Activated naive CD4-positive, alpha-beta T cell treated with anti-CD3 and anti-CD28 coated beads, Interleukin-2, amount 50 U/mL, for 72 hours (primary cell): ENCODE results near the gene VAT1. TPM values are rescaled to one million over a fixed set of nuclear protein-coding genes. Genes with fewer than 3 reads are reported as not detected.
"Not testable (repeated sequence)": the region's sequence is repeated elsewhere in the genome, so short reads cannot be mapped to it uniquely, and the experiment has no call there.

Source experiments
- ATAC-seq, 2 donors: fragments of 150-1000 bp; cut with Tn5 transposase; 2 replicates each; pipeline ENCODE4 v1.10.0; 2021; ENCODE audit warnings: mild to moderate bottlenecking in 2 of 2, moderate library complexity in 2 of 2
- DNase-seq, 2 donors: peaks; one replicate each; pipeline ENCODE4 v3.0.0; 2021 to 2022; ENCODE audit warnings: low spot score in 2 of 2
- H3K27ac Mint-ChIP-seq, 2 donors: one replicate each; pipeline ENCODE4 v1.8.0; 2022; ENCODE audit warnings: mild to moderate bottlenecking in 2 of 2, mixed read lengths in 2 of 2
- H3K36me3 Mint-ChIP-seq, 2 donors: one replicate each; pipeline ENCODE4 v1.8.0; 2022; ENCODE audit warnings: mixed read lengths in 2 of 2
- H3K9me3 Mint-ChIP-seq, 2 donors: one replicate each; pipeline ENCODE4 v1.8.0; 2022; ENCODE audit warnings: mixed read lengths in 2 of 2
- total RNA-seq, 2 donors: library from RNA; stranded (reverse); gene quantifications; one replicate each; pipeline ENCODE4 v1.2.3, GENCODE V29; 2022

The VAT1 gene
- total RNA-seq, 2 donors from 2014 or later = 28.3 to 35.7 TPM

DNA sequence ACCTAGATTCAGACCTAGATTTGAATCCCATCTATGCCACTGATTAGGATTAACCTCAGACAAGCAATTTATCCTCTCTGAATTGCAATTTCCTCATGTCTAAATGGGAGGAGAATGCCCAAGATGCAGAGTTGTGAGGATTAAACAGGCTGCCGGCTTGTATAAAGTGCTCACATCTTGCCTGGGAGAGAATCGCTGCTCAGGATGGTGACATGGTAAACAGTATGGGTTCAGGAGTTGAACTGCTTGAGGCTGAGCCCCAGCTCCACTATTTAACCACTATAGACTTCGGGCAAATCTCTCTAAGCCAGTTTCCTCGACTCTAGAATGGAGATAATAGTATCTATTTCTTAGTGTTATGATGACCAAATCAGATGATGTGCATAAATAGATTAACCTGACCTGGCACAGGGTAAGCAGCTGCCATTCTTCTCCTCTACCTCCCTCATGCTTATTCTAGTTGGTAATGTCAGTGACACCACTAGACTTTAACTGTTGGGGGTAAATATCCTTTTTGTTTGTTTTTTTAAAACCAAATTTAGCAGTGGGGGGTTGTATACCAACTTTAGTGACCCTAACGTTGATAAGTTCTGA lies 24.7 kb downstream of the VAT1 start:
- Mint-ChIP-seq H3K9me3 (no peaks in the 10 kb centered on the region), H3K27ac (peak overlapping the region in 1 of 2 donors; percentile 100), H3K36me3 (peaks cover 30 to 32% of the 10 kb centered on the region in 2 donors)
- no peak for DNase-seq
- no peak for ATAC-seq

- Mint-ChIP-seq H3K36me3 (peaks cover 24 to 27% of the 10 kb centered on the region in 2 donors), H3K27ac (peak overlapping the region; percentile 6 to 32)
- not testable (repeated sequence) for H3K9me3 Mint-ChIP-seq, DNase-seq, ATAC-seq
Observed at GRCh38 chr17:42993913-42994312, 28.3 kb downstream of the VAT1 start.

DNA sequence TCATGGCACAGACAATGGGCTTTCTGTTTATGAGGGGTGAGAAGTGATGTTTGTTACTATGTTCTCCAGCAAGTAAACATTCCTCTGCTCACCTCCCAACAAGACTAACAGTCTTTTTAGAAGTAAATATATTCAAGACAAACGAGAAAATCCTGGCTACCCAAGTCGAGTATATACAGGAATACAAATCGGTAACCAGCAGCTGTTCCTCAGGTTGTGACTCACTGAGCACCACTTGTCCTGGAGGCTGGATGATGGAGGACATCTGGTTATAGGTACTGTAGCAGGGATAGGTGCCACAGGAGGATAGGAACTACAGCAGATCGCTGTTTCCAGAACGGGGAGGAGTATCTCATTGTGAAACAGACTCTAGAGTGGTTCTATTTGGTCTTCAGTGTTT lies 29.3 kb downstream of the VAT1 start:
- H3K36me3 Mint-ChIP-seq = peaks cover 15 to 31% of the 10 kb centered on the region in 2 donors

DNA sequence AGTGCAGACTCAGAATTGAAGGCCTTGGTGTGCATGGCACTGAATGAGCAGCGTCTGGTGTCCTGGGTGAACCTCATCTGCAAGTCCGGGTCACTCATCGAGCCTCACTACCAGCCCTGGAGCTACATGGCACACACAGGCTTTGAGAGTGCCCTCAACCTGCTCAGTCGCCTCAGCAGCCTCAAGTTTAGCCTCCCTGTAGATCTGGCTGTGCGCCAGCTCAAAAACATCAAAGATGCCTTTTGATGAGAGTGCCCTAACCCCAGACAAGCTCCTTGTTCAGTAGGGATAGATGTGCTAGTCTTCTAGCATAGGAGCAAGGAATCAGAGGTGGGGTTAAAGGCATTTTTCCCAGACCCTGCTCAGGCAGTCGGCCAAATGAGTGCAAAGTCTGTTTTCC lies 30.7 kb downstream of the VAT1 start:
- H3K27ac Mint-ChIP-seq = peak overlapping the region in 1 of 2 donors; percentile 72
- no peaks in the 10 kb centered on the region for H3K9me3 Mint-ChIP-seq
- H3K36me3 Mint-ChIP-seq = peaks cover 15 to 35% of the 10 kb centered on the region in 2 donors
- DNase-seq (no peak), ATAC-seq (no peak)

More for the DNA sequence above, 29.3 kb downstream of the VAT1 start:
- Mint-ChIP-seq H3K9me3 (no peaks in the 10 kb centered on the region), H3K27ac (no peak overlapping the region)
- ATAC-seq = no peak
- no peak for DNase-seq

DNA sequence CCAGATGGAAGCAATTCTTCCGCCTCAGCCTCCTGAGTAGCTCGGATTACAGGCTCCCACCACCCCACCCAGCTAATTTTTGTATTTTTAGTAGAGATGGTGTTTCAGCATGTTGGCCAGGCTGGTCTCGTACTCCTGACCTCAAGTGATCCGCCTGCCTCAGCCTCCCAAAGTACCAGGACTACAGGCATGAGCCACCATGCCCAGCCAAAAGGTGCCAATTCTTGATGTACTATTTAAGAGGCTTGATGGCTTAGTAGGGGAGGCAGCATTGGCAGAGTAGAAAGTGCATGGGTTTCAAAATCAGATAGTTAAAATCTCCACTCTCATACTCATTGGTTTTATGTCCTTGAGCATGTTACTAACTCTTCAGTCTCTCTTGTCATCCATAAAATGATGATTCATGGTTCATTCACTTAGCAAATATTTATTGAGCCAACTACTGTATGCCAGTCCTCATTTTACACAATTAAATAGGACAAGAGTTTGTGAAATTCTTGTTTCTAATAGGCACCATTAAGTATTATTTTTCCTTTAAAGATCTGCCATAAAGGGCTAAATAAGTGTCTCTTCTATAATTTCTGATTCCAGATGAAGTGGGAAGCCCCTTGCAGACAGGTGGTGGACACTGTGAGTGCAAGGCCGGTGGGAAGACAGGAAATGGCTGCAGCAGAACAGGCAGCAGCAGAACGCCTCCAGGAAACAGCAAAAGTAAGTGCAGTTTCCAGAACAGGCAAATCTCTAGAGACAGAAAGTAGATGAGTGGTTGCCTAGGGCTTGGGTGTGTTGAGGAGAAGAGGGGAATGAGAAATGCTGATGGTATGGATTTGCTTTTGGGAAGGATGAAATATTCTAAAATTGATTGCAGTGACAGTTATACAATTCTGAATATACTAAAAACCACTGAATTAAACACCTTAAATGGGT lies 32.2 kb downstream of the VAT1 start:
- Mint-ChIP-seq H3K36me3 (peaks cover 15 to 41% of the 10 kb centered on the region in 2 donors), H3K9me3 (no peaks in the 10 kb centered on the region), H3K27ac (no peak overlapping the region)
- no peak for DNase-seq
- no peak for ATAC-seq

DNA sequence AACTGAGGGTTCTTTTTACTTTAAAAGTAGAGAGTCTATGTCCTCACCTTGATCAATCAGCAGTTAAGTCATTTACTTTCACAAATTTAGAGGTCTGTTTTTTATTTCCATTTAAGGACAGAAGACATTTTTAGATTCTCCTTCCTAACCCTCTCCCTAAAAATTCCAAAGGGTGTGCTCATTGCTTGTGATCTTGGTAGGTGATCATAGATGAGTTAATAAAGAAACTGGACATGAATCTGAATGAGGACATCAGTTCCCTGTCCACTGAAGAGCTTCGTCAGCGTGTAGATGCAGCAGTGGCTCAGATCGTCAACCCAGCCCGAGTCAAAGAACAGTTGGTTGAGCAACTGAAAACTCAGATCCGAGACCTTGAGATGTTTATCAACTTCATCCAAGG lies 33.0 kb downstream of the VAT1 start:
- no peak overlapping the region for H3K27ac Mint-ChIP-seq
- H3K9me3 Mint-ChIP-seq = no peaks in the 10 kb centered on the region
- peaks cover 15 to 46% of the 10 kb centered on the region in 2 donors for H3K36me3 Mint-ChIP-seq
- DNase-seq = no peak
- ATAC-seq = no peak

DNA sequence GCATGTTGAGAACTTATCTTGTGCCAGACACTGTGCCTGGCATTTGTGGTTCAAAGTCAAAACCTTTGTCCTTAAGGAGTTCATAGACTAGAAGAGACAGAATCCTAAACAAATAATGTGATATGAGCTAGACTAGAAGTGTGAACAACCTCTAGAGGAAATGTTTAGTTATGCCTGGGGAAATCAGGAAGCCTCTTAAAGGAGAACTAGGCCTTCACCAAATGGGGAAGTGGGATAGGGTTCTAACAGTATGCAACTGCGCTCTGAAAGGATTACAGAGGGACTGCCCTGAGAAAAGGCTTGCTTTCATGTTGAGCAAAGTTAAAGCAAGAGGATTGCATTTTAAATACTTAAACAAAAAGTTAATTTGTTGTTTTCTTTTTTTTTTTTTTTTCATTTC lies 37.0 kb downstream of the VAT1 start:
- ATAC-seq (no peak), DNase-seq (no peak)
- Mint-ChIP-seq H3K27ac (peak overlapping the region in 1 of 2 donors; percentile 4), H3K36me3 (peaks cover 14 to 56% of the 10 kb centered on the region in 2 donors), H3K9me3 (no peaks in the 10 kb centered on the region)

DNA sequence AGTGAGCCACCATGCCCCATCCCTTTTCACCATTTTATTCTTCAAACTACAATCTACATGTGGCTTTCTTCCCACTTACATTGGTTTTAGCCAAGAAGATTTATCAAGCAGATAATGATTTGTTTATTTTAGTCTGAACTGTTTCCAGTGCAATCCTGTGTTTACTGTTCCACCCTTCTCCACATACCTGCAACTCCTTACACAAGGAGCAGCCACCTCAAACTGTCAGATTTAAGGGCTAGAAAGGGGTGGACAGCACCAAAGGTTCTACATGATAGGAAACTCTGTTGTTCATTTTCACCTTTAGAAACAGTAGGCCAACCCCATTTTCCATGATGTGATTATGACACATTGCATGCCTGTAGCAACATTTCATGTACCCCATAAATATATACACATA lies 39.9 kb downstream of the VAT1 start:
- H3K36me3 Mint-ChIP-seq = peaks cover 9 to 33% of the 10 kb centered on the region in 2 donors
- H3K27ac Mint-ChIP-seq = peak overlapping the region; percentile 78 to 85
- no peaks in the 10 kb centered on the region for H3K9me3 Mint-ChIP-seq
- no peak for DNase-seq
- ATAC-seq = no peak

DNA sequence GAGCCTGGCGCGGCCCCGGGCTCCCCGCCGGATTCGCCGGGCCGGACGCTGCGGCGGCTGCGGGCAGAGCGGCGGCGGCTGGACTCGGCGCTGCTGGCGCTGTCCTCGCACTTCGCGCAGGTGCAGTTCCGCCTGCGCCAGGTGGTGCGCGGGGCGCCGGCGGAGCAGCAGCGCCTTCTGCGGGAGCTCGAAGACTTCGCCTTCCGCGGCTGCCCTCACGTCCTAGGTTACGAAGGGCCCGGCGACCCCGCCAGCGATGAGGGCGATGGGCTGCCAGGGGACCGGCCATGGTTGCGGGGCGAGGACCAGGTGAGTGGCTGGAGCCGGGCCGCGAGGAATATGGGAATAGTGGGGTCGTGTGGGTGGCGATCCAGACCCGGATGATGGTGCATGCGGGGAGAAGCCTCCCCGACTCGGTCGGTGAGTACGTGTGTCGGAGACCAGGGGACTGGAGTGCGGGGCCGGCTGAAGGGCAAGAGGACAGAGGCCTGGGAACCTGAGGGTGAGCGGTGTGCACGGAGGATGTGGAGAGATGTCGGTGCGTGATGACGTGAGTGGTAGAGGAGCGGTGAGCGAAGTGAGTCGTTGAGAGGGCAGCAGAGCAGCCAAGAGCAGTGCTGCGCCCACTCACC lies 41.3 kb downstream of the VAT1 start:
- no peaks in the 10 kb centered on the region for H3K9me3 Mint-ChIP-seq
- peak overlapping the region; percentile 78 to 85 for H3K27ac Mint-ChIP-seq
- H3K36me3 Mint-ChIP-seq = peaks cover 9 to 31% of the 10 kb centered on the region in 2 donors
- DNase-seq (peak; percentile 68 to 72), ATAC-seq (peak; percentile 85 to 87)

GRCh38 chr17:42980274-42980765 lies 41.9 kb downstream of the VAT1 start, which contains the start of gene RUNDC1:
TSS of gene RUNDC1 (plus strand) at chr17:42980565. CDS start at chr17:42980577, 12 bp downstream.
- peak; percentile 87 to 91 for DNase-seq

DNA sequence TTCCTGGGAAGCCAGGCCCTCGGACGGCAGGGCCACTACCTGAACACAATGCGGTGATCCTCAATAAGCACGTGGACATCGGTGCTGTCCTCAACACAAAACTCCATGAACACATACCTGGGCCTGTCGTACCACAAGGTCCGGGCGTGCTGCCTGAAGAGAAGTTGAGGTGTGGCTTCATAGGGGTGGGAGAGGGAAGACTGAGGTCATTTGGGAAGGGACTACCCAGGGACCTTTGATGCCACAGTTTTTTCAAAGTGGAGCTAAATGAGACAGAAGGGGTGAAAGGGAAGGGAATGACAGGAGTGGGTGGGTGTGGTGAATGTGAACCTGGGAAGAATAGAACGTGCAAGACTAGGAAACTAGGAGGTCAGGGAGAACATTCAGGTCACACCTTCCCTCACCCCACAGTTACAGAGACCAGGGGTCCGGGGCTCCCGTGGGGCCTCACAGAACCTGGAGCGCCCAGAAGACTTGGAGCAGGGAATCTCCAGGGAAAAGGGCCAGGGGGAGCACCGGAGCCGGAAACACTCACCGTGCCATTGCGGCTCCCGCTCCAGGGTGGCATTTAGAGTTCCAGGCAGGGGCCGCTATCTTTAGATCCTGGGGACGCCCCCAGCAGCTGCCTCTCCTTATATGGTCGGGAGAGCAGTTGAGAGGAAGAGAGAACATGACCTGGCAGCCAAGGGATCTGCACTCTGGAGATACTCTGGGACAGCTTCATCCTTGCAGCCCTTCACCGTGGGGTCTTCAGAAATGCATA lies 42.5 kb downstream of the VAT1 start, which contains the start of gene PTGES3L:
PTGES3L (minus strand) TSS at position 570 of the 763 bp plus-strand sequence; CDS start at position 543, 27 bp downstream.
- no peaks in the 10 kb centered on the region for H3K9me3 Mint-ChIP-seq
- peak; percentile 76 to 83 for ATAC-seq
- peak; percentile 27 to 66 for DNase-seq
- peaks cover 9 to 26% of the 10 kb centered on the region in 2 donors for H3K36me3 Mint-ChIP-seq
- H3K27ac Mint-ChIP-seq = peak within 1 kb of the TSS; percentile 85 to 98

More at GRCh38 chr17:42980274-42980765, 41.9 kb downstream of the VAT1 start, which contains the start of gene RUNDC1:
- no peaks in the 10 kb centered on the region for H3K9me3 Mint-ChIP-seq
- peak; percentile 77 to 86 for ATAC-seq
- H3K36me3 Mint-ChIP-seq = peaks cover 9 to 26% of the 10 kb centered on the region in 2 donors
- H3K27ac Mint-ChIP-seq = peak within 1 kb of the TSS; percentile 85 to 98

DNA sequence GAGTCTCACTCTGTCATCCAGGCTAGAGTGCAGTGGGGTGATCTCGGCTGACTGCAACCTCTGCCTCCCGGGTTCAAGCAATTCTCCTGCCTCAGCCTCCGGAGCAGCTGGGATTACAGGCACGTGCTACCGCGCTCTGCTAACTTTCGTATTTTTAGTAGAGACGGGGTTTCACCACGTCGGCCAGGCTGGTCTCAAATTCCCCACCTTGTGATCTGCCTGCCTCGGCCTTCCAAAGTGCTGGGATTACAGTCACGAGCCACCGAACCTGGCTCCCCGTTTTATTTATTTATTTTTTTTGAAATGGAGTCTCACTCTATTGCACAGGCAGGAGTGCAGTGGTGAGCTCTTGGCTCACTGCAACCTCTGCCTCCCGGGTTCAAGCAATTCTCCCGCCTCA lies 46.5 kb downstream of the VAT1 start:
- not testable (repeated sequence) for H3K36me3 Mint-ChIP-seq, DNase-seq, ATAC-seq, H3K27ac Mint-ChIP-seq, H3K9me3 Mint-ChIP-seq

- Mint-ChIP-seq H3K9me3 (no peaks in the 10 kb centered on the region), H3K27ac (no peak overlapping the region), H3K36me3 (peaks cover 0 to 2% of the 10 kb centered on the region in 2 donors)
- DNase-seq (no peak), ATAC-seq (no peak)
Observed at GRCh38 chr17:42975265-42975664, 46.9 kb downstream of the VAT1 start.

DNA sequence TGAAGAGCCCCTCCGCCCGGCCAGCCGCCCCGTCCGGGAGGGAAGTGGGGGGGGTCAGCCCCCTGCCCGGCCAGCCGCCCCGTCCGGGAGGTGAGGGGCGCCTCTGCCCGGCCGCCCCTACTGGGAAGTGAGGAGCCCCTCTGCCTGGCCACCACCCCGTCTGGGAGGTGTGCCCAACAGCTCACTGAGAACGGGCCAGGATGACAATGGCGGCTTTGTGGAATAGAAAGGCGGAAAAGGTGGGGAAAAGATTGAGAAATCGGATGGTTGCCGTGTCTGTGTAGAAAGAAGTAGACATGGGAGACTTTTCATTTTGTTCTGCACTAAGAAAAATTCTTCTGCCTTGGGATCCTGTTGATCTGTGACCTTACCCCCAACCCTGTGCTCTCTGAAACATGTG lies 48.9 kb downstream of the VAT1 start:
- H3K36me3 Mint-ChIP-seq, H3K9me3 Mint-ChIP-seq, DNase-seq, H3K27ac Mint-ChIP-seq, ATAC-seq: not testable (repeated sequence)

- H3K9me3 Mint-ChIP-seq = no peaks in the 10 kb centered on the region
- ATAC-seq (no peak), DNase-seq (no peak)
- H3K36me3 Mint-ChIP-seq = no peaks in the 10 kb centered on the region
- no peak overlapping the region for H3K27ac Mint-ChIP-seq
Observed at GRCh38 chr17:42971589-42971988, 50.6 kb downstream of the VAT1 start.
